ENCODE measurements around the gene SLC7A6. TPM values are rescaled to one million over a fixed set of nuclear protein-coding genes. Genes with fewer than 3 reads are reported as not detected.

Gene SLC7A6
- total RNA-seq, 2 experiments from 2014 or later, result 53.1 to 79.5 TPM

- Histone ChIP-seq H3K4me1 (ENCODE audit: insufficient read depth, low read length, poor library complexity, severe bottlenecking) (peaks cover 8% of the 10 kb centered on the region), H3K9me3 (ENCODE audit: low read length) (no peaks in the 10 kb centered on the region), H2AFZ (ENCODE audit: low read length) (no peak overlapping the region), H3K36me3 (ENCODE audit: insufficient read depth, low read length) (peaks cover 51% of the 10 kb centered on the region), H3K9me2 (ENCODE audit: insufficient read depth, low read length) (no peaks in the 10 kb centered on the region), H3K4me2 (ENCODE audit: low read length) (no peak overlapping the region), H4K20me1 (ENCODE audit: insufficient read depth, low read length) (no peaks in the 10 kb centered on the region), H3K79me2 (ENCODE audit: insufficient read depth, low read depth, low read length) (no peaks in the 10 kb centered on the region; the same call in 1 of the 2 replicates), H3K27ac (ENCODE audit: low read depth, low read length, poor library complexity, severe bottlenecking) (no peak overlapping the region), H3K4me3 (ENCODE audit: low read depth, low read length, poor library complexity, severe bottlenecking) (no peak overlapping the region)
- BruUV-seq (replicated peaks), result no TSS peak
- POLR2A ChIA-PET, result interaction anchor here (0.6 to 0.7 kb wide), 2 partner anchors 15 to 27 kb away, joined by 3 read pairs; no protein-coding TSS in a partner anchor
- TF ChIP-seq CTCF (conservative IDR thresholded peaks at IDR 0.05; ENCODE audit: low read length), result no peak
- no peak for TF ChIP-seq EZH2phosphoT487 (IDR thresholded peaks at IDR 0.05; ENCODE audit: borderline replicate concordance, low read depth, low read length)
- no peak for DNase-seq (ENCODE audit: low spot score)
- intact Hi-C loops (cut with micrococcal nuclease; ENCODE audit: unreplicated experiment), result no loop called here
- CTCF ChIA-PET (ENCODE audit: unreplicated experiment), result no interaction called here
Observed at GRCh38 chr16:68219725-68220351, 44.5 kb upstream of the SLC7A6 start.

GRCh38 chr16:68223072-68223471, 41.3 kb upstream of the SLC7A6 start:
- Histone ChIP-seq H3K27ac (ENCODE audit: low read depth, low read length, poor library complexity, severe bottlenecking) (no peak overlapping the region), H4K20me1 (ENCODE audit: insufficient read depth, low read length) (no peaks in the 10 kb centered on the region), H3K4me1 (ENCODE audit: insufficient read depth, low read length, poor library complexity, severe bottlenecking) (peaks cover 28% of the 10 kb centered on the region), H3K9me3 (ENCODE audit: low read length) (no peaks in the 10 kb centered on the region), H3K4me3 (ENCODE audit: low read depth, low read length, poor library complexity, severe bottlenecking) (no peak overlapping the region), H2AFZ (ENCODE audit: low read length) (no peak overlapping the region), H3K36me3 (ENCODE audit: insufficient read depth, low read length) (peaks cover 39% of the 10 kb centered on the region; the same call in 1 of the 2 replicates), H3K4me2 (ENCODE audit: low read length) (no peak overlapping the region), H3K79me2 (ENCODE audit: insufficient read depth, low read depth, low read length) (no peaks in the 10 kb centered on the region), H3K9me2 (ENCODE audit: insufficient read depth, low read length) (no peaks in the 10 kb centered on the region)
- ChIA-PET CTCF (ENCODE audit: unreplicated experiment) (no interaction called here), POLR2A (interaction anchor here (0.7 kb wide), 3 partner anchors 110 to 153 kb away, joined by 4 to 7 read pairs (median 6); no protein-coding TSS in a partner anchor)
- TF ChIP-seq CTCF (conservative IDR thresholded peaks at IDR 0.05; ENCODE audit: low read length) (no peak), EZH2phosphoT487 (IDR thresholded peaks at IDR 0.05; ENCODE audit: borderline replicate concordance, low read depth, low read length) (no peak)
- BruUV-seq (replicated peaks), result no TSS peak
- intact Hi-C loops (cut with micrococcal nuclease; ENCODE audit: unreplicated experiment), result no loop called here
- DNase-seq (ENCODE audit: low spot score), result no peak

- Histone ChIP-seq H3K36me3 (ENCODE audit: insufficient read depth, low read length) (peaks cover 46% of the 10 kb centered on the region; the same call in 1 of the 2 replicates), H3K27ac (ENCODE audit: low read depth, low read length, poor library complexity, severe bottlenecking) (no peak overlapping the region), H3K9me3 (ENCODE audit: low read length) (no peaks in the 10 kb centered on the region), H3K79me2 (ENCODE audit: insufficient read depth, low read depth, low read length) (no peaks in the 10 kb centered on the region), H4K20me1 (ENCODE audit: insufficient read depth, low read length) (no peaks in the 10 kb centered on the region), H3K9me2 (ENCODE audit: insufficient read depth, low read length) (no peaks in the 10 kb centered on the region), H3K4me2 (ENCODE audit: low read length) (no peak overlapping the region), H2AFZ (ENCODE audit: low read length) (no peak overlapping the region), H3K4me3 (ENCODE audit: low read depth, low read length, poor library complexity, severe bottlenecking) (no peak overlapping the region), H3K4me1 (ENCODE audit: insufficient read depth, low read length, poor library complexity, severe bottlenecking) (peaks cover 32% of the 10 kb centered on the region)
- ChIA-PET CTCF (ENCODE audit: unreplicated experiment) (interaction anchor here (0.5 kb wide), 1 partner anchor 13 kb away, joined by 3 read pairs; no protein-coding TSS in a partner anchor), POLR2A (interaction anchor here (0.6 to 0.7 kb wide), 3 partner anchors 11 to 125 kb away, joined by 4 to 6 read pairs (median 5); no protein-coding TSS in a partner anchor)
- no TSS peak for BruUV-seq (replicated peaks)
- intact Hi-C loops (cut with micrococcal nuclease; ENCODE audit: unreplicated experiment), result no loop called here
- DNase-seq (ENCODE audit: low spot score), result no peak
- TF ChIP-seq CTCF (conservative IDR thresholded peaks at IDR 0.05; ENCODE audit: low read length) (no peak), EZH2phosphoT487 (IDR thresholded peaks at IDR 0.05; ENCODE audit: borderline replicate concordance, low read depth, low read length) (no peak)
Observed at GRCh38 chr16:68226116-68226515, 38.2 kb upstream of the SLC7A6 start.

Data from OCI-LY7 (cell line).